Activated T-helper 9 cell treated with anti-CD3 and anti-CD28 coated beads, Interleukin-2, amount 50 U/mL, for 16 hours (primary cell): Measurements from ENCODE around the gene SORCS2.

Experiments used
- DNase-seq: peaks from one replicate; pipeline ENCODE4 v3.0.0-alpha.2; 2020; ENCODE audit warnings: low read depth

SORCS2 gene

DNA sequence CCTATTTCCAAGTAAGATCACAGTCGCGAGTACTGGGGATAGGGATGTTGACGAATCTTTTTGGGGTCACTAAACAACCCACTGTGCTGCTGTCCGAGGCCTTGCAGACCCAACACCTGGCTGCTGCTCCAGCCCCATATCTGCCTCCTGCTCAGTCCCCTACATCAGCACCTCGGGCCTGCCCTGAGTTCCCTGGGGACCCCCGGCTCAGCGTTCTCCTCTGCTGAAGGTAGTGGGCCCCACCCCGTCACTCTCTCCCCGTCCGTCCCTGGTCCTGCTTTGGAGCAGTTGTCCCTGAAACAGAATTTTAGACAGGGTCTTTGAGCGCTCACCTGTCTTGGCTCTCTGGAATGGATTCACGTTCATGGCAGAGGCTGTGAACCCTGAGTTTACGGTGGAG, 444.8 kb downstream of the SORCS2 start:
- no peak for DNase-seq

DNA sequence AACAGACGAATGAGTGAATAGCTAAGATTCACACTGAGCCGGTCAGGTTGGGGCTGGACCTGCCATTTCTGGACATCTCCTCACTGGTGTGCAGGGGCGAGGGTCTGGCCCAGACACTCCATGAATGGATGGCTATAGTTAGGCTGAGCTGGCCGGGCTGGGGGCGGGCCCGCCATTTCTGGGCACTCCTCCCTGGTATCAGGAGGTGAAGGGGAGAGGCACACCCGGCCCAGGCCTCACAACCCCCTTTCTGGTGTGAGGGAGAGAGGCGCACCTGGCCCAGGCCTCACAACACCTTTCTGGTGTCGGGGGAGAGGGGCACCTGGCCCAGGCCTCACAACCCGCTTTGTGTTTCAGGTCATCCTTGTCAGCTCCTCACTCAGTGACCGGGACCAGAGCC, 445.6 kb downstream of the SORCS2 start:
- DNase-seq = no peak

DNA sequence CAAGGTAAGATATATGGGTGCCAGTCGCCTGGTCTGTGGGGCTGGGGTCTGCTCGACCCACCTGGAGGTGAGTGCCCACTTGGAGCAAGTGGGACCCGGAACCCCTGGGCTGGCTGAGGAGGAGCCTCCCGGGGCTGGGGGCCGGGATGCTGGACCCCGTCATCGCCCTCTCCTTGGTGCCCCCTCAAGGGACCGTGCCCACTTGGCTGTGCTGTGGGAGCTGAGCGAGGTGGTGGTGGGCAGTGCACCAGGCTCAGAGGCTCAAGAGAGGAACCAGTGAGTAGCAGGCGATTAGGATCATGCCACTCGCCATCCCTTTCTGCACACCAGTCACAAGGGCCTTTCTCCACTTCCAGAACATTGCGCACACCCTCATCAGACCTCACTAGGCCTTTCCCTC, 446.2 kb downstream of the SORCS2 start:
- DNase-seq = no peak

DNA sequence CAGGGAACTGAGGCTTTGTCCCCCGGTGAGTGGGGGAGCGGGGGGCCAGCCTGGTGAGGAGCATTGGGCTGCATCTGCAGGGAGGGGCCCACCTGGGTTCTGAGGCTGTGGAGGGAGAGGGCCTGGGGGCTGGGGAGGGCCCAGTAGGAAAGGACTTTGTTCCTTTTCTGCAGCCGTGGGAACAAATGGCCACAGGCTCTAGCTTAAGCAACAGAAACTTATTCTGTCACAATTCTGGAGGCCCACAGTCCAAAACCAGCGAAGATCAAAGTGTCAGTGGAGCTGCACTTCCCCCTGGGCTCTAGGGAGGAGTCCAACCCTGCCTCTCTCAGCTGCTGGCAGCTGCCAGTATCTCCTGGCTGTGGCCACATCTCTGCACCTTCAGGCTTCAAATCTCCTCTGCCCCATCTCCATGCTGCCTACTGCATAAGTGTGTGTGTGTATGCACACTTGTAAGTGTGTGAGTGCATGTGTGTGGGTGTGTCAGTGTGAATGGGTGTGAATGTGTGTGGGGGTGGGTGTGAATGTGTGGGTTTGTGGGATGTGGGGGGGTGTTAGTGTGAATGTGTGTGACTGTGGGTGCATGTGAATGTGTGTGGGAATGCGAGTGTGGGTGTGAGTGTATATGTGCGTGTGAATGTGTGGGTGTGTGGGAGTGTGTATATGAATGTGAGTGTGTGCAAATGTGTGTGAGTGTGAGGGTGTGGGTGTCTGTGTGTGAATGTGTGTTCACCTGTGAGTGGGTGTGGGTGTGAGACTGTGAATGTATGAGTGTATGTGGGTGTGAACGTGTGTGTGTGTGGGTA, 446.8 kb downstream of the SORCS2 start:
- no peak for DNase-seq

DNA sequence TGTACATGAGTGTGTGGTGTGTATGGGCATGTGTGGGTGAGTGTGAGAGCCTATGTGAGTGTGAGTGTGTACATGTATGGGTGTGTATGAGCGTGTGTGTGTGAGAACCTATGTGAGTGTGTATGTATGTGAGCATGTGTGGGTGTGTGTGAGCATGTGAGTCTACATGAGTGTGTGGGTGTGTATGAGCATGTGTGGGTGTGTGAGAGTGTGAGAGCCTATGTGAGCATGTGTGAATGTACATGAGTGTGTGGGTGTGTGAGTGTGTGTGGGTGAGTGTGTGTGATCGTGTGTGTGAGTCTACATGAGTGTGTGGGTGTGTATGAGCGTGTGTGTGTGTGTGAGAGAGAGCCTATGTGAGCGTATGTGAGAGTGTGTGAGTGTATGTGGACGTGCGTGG, 447.8 kb downstream of the SORCS2 start:
- DNase-seq = no peak

DNA sequence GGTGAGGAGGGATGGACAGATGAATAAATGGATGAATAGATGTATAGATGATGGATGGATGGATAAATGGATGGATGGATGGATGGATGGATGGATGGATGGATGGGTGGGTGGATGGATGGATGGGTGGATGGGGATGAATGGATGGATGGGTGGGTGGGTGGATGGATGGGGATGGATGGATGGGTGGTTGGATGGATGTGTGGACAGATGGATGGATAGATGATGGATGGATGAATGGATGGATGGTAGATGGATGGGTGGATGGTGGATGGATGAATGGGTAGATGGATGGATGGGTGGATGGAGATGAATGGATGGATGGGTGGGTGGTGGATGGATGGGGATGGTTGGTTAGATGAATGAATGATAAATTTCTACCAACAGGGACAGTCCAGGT, 449.4 kb downstream of the SORCS2 start:
- DNase-seq = no peak

DNA sequence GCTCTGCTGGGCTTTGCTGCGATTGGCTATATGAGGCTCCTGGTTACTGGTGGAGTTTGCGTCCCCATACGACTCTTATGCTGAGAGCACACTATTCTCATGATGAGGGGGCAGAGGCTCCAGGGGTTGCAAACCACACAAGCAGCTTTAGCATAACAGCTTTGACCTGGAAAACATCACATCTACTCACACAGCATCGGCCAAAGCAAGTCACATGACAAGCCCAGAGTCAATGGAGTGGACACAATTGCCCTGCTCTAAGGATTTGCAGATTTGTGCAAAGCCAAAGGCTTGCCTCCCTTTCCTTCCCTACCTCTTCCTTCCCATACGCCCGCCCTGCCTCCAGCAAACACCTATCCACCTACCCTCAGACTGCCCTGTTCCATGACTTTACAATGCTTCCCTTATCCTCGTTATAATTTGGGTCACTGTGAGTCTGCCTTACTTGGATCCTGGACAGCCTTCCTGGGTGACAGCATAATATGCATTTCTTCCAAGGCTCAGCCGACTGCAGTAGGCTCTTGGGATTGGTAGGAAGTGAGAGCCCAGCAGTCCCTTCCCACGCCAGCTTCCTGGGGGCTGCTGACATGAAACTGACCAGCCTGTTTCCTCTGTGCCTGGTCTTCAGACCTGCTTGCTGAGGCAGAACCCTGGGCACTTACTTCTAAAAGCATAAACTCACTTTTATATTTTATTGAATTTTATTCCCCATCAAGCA, 450.6 kb downstream of the SORCS2 start:
- DNase-seq = no peak

DNA sequence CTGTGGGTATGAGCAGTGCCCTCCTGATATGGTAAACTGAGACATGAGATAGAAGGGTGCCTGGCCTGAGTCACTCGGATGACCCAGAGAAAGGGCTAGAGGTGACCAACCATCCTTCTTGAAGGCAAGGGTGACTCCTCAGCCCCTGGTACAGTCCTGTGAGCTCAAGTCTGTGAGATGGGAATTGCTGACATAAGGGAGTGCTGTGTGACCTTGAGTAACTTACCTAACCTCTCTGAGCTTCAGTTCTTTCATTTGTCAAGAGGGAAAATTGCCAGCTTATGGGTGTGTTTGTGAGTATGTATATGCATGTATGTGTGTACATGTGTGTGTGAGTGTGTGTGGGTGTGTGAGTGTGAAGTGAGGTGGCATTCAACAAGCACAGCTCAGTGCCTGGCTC, 452.8 kb downstream of the SORCS2 start:
- DNase-seq = no peak

DNA sequence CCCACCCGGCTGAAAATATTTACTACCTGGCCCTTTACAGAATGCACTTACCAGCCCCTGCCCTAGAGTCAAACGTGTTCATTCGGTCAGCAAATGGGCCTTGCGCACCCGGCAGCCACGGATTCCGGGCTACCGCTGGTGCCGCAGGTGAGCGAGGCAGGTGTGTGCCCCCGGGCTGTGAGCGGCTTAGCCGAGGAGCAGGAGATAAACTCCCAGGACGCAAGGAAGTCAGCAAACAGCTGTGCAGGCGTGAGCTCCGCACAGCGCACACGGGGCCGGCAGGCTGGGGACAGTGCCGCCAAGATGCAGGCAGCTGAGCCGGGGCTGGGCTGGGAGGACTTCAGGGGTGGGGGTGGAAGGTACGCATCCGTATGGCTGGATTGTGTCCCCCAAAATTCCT, 453.6 kb downstream of the SORCS2 start:
- no peak for DNase-seq

DNA sequence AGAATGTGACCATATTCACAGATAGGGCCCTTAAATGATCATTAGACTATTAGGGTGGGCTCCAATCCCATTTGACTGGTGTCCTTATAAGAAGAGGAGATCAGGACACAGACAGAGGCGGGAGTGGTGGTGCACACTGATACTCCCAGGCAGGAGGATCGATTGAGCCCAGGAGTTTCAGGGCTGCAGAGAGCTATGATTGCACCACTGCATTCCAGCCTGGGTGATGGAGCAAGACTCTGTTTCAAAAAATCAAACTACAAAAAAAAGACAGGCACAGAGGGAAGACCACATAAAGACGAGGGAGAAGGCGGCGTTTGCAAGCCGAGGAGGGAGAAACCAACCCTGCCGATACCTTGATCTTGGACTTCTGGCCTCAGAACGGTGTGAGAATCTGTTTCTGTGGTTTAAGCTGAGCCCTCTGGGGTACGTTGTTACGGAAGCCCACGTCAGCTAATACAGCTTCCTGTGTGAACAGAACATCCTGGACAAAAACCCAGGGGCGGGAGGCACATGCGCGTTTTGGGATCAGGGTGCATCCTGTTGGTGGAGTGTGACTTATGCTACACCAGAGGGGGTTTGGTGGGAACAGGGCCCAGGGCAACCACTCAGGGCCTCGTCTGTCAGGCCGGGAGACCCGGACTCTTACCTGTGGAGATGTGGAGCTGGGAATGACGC, 454.2 kb downstream of the SORCS2 start:
- no peak for DNase-seq

DNA sequence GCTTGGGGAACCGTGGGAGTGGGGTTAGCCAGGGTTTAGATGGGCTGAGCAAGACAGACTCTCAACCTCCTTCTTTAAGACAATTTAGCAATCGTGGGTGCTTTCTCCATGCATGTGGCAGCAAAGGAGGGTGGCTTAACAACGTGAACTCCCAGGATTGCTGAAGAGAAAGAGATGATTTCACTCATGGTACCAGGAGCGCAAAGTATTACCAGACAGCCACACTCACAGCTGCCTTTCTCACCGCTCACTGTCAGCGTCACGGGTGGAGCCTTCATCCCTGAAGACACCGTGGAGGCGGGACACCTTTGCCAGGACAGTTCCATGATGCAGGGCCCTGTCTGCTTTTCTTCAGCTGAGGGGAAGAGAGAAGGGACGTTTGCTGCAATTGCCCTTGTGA, 454.8 kb downstream of the SORCS2 start:
- DNase-seq = no peak

DNA sequence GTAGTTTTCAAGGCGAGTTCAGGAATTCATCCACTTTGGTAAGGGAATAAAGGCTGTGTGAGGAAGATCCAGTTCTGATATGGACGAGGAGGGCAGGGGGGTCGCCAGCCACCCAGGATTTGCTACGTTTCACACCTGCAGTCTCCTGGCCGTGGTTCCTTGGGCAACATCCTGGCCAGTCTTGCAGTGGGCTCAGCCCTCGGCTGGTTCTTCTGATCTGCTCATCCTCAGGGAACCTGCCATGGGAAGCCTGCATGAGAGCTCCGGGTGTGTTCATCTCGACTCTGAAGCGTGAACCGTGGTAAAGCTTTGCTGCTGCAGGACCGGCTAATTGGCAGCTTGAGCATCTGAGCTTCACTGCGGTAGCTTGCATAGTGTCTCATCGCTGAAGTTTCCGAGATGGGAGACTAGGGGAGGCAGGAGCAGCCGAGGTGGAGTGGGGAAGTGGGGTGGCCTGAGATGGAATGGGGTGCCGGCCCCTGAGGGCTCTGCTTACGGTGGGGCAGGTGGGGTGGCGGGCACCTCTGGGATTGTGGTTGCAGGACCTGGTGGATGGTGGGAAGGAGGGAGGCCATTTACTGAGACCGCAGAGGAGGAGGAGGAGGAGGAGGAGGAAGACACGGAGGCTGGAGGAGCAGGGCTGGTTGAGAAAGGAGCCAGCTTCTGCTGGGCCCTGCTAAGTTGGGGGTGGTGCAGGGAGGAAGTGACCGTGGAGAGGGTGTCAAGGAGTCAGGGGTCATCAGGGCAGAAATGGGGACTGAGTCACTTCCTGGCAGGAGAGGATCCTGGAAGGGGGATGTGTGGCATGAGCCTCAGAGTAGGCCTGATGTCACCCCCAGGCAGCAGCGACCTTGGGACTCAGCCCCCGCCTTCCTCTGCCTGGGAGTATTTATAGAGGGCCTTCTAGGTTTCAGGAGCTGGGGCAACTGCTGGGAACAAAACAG, 455.5 kb downstream of the SORCS2 start:
- DNase-seq = no peak

DNA sequence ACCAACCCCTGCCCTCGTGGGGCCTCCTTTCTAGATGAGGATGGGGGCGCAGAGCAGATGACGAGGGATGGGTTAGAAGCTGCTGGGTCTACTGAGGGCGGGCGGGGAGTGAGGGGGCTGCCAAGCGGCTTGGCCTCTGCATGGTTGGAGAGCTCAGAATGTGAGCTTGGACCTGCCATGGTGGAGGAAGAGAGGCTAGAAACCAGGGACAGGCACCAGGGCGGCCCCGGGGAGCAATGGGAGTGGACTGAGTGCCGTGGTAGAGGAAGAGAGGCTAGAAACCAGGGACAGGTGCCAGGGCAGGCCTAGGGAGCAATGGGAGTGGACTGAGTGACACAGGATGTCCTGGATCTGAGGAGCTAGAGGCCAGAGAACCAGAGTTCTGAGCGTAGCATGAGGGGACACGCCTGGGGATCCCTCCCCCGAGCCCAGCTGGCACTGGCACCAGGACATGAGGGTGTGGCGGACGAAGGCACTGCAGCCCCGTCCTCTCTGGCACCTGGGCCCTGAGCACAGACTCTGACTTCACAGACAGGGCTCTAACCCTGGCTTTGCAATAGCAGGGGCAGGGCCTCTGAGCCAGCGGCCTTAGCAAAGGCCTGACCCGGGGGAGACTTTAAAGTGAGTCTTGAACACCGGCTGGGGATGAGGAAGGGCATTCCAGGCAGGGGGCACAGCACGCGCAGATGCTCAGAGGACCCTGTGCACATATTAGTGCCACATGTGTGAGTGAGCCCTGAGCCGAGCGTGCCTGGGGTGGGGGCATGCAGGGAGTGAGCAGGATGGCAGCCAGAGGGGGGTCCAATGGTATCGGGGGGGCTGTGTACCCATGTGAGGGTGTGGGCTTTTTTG, 456.4 kb downstream of the SORCS2 start:
- no peak for DNase-seq

DNA sequence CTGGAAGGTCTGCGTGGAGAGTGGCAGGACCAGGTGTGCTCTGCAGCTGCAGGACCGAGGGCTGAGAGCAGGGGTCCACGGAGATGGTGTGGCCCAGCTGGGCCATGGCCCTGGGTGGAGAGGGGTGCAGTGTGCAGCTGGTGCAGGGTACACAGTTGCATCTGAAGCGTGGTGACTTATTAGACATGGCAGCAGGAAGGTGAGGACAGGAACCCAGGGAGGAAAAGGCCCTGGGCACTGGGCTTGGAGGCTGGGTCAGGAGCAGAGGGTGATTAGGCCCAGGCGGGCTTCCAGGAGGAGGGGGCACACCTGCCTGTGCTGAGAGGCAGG, 457.0 kb downstream of the SORCS2 start:
- no peak for DNase-seq

DNA sequence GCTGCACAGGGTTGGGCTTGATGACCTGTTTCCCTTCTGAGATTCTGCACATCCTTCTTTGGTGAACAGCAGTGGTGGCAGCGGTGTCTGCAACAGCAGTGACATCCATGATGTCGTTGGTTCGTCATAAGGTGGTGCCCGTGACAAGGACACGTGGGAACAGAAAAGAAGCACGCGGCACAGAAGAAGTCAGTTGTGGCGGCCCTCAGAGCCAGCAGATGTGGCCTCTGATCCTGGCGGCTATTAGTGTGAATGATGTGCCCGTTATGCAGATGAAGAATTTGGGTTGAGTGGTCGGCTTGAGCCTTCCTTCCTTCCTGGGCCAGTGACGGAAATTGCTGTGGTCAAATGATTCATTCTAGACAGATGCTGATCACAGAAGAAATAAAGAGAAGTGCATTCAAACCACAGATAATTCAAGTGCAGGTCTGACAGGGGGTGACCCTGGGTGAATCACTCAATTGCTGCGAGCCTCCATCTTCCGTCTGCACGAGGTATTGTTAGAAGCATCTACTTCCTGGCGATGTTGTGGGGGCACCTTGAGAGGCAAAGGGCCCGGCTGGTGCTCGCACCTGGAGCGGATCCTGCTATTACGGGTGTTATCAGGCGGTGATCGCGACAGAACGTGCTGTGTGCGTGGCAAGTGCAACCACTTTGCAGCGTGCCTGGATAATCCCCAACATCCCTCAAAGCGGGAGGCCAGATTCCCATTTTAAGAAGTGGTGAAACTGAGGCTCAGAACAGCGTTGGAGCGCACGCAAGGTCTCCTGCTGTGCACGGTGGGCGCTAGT, 457.6 kb downstream of the SORCS2 start:
- DNase-seq = peak; percentile 8

DNA sequence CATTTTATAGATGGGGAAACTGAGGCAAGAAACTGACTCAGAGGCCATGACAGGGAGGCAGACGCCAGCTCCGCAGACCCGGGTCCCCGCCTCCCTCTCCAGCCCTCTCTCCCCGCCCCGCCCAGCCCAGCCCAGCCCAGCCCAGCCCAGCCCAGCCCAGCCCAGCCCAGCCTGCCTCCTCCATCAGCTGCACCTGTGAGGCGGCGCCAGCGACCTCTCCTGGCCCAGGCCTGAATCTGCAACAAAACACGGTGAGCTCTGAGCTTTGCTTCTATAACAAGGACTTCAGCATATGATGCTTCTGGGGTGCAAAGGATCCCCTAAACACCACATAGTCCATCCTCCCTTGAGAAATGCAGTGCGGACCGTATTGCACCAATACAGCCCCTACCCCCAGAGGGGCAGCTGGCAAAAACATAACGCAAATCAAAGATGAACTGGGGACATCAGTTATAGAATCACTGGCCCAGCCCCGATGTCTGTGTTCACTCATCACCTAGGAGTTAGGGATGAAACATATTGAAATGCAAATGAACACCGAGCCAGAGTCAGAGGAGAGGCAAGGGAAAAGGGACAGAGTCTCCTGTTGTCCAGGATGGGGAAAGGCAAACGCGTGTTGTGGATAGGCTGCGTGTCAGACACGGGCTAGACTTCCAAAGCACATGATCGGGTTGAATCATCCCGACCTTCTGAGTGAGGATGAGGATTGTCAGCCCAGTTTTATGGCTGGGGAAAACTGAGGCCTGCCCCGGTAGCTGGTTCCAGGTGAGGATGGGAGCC, 458.5 kb downstream of the SORCS2 start:
- no peak for DNase-seq

DNA sequence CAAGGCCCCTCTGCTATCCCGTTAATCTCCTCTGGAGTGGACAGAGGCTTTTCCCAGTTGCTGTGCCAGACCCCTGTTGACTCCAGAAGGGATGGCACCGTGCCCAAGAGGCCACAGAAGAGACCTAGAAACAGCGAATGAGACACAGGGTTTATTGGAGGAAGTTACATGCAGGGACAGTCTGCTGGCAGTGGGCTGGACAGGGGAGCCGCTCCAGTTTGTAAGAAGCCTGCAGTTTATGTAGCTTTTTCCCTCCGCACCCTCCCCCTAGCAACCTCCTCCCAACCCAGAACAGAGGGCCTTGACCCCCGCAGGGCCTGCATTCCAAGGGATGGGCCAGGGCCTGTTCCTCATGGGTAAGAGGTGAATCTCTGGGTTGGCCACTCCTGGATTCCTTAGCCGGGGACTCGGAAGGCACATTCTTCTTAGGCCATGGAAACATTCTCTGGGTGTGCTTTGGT, 459.2 kb downstream of the SORCS2 start:
- DNase-seq = no peak

DNA sequence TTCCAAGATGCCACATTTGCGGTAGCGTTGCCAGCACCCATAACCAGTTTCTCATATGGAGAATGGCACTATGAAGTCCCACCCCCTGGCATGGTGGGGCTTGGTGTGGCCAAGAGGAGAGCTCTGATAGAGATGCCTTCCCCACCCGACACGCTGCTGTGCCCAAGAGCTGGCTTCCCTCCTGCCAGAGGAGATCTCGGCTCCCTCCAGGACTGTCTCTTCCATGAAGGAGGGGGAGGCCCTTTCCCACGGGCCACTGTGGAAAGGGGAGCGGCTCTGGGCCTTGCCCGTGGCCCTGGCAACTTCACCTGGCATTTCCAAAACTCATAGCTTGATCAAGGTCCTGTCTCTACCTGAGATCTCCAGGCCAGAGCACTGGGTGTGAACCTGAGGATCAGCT, 459.7 kb downstream of the SORCS2 start:
- DNase-seq = no peak

DNA sequence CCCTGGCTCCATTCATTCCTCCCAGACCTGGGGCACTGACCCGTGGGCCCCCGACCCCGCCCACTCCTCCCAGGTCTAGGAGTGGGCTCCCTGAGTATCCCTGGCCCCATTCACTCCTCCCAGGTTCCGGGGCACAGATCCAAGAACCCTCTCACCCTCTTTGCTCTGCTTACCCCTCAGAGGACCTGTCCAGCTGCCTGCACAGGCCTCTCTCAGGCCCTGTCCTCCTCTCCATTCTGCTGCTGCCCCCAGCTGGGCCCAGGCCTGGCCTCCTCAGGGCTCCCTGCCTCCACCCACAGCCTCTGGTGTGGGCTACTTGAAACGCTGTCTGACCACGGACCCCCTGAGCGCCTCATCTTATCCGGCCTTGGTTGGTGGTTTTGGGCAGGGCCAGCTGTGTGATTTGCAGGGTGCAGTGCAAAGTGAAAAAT, 460.1 kb downstream of the SORCS2 start:
- DNase-seq = no peak
